ENCODE results near the gene ZNF862.
A peak's percentile ranks its signal among the peaks of the same experiment; 100 is the strongest.

Gene ZNF862

GRCh38 chr7:149796287-149796860 is 41.8 kb upstream of the ZNF862 start:
- H3K4me3 ChIP-seq (ENCODE audit: low read depth, low read length), result no peak overlapping the region
- no peak for DNase-seq (ENCODE audit: low read depth)
- TF ChIP-seq POLR2A (IDR thresholded peaks at IDR 0.05; ENCODE audit: extremely low read depth, insufficient read length) (no peak), MAX (IDR thresholded peaks at IDR 0.05; ENCODE audit: low read depth, low read length) (no peak), MYC (IDR thresholded peaks at IDR 0.05; ENCODE audit: low read depth, low read length) (no peak)
- TF ChIP-seq, protein P1, sequence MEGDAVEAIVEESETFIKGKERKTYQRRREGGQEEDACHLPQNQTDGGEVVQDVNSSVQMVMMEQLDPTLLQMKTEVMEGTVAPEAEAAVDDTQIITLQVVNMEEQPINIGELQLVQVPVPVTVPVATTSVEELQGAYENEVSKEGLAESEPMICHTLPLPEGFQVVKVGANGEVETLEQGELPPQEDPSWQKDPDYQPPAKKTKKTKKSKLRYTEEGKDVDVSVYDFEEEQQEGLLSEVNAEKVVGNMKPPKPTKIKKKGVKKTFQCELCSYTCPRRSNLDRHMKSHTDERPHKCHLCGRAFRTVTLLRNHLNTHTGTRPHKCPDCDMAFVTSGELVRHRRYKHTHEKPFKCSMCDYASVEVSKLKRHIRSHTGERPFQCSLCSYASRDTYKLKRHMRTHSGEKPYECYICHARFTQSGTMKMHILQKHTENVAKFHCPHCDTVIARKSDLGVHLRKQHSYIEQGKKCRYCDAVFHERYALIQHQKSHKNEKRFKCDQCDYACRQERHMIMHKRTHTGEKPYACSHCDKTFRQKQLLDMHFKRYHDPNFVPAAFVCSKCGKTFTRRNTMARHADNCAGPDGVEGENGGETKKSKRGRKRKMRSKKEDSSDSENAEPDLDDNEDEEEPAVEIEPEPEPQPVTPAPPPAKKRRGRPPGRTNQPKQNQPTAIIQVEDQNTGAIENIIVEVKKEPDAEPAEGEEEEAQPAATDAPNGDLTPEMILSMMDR (IDR thresholded peaks at IDR 0.05; ENCODE audit: low read depth, low read length), result no peak

GRCh38 chr7:149797771-149798170 is 40.4 kb upstream of the ZNF862 start:
- TF ChIP-seq, protein P1 (IDR thresholded peaks at IDR 0.05; ENCODE audit: low read depth, low read length), result no peak
- TF ChIP-seq POLR2A (IDR thresholded peaks at IDR 0.05; ENCODE audit: extremely low read depth, insufficient read length) (no peak), MAX (IDR thresholded peaks at IDR 0.05; ENCODE audit: low read depth, low read length) (no peak), MYC (IDR thresholded peaks at IDR 0.05; ENCODE audit: low read depth, low read length) (no peak)
- no peak overlapping the region for H3K4me3 ChIP-seq (ENCODE audit: low read depth, low read length)
- peak; percentile 77 for DNase-seq (ENCODE audit: low read depth)

DNA sequence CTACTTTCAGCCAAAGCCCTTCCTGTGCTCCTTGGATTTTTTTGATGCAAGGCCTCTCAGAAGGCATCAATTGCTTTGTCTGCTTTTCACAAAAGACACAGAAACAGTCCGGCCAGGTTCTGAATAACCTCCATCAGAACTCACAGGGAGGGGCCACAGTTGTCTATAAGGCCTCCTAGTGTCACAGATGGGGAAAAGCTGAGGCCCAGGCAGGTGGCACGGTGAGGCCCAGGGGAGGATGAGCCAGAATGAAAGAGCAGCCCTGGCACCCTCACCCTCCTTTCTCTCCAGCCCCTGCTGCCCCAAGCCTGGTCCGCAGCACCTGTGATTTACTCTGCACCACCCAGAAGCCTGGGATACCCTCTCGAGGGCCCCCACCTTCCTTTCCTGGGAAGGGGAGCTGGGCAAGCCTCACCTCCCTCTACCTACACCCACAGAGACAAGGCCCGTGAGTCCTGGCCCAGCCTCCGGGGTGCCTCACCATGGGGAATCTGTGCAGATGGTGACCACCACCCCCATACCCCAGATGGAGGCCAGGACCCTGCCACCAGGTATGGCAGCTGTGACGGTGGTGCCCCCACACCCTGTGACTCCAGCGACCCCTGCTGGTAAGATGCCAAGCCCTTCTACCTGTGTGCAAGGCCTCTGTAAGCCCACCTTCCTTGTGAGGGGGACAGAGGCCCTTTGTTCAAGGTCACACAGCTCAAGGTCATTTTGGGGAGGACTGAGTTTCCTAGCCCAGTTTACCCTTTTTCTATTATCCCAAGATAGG is 38.6 kb upstream of the ZNF862 start:
- peak; percentile 61 for DNase-seq (ENCODE audit: low read depth)
- TF ChIP-seq MAX (IDR thresholded peaks at IDR 0.05; ENCODE audit: low read depth, low read length) (no peak), POLR2A (IDR thresholded peaks at IDR 0.05; ENCODE audit: extremely low read depth, insufficient read length) (no peak)
- TF ChIP-seq, protein P1 (IDR thresholded peaks at IDR 0.05; ENCODE audit: low read depth, low read length), result peak; percentile 66

GRCh38 chr7:149800169-149800555 is 38.0 kb upstream of the ZNF862 start:
- no peak for TF ChIP-seq MYC (IDR thresholded peaks at IDR 0.05; ENCODE audit: low read depth, low read length)
- no peak for TF ChIP-seq POLR2A (IDR thresholded peaks at IDR 0.05; ENCODE audit: extremely low read depth, insufficient read length)
- TF ChIP-seq, protein P1 (IDR thresholded peaks at IDR 0.05; ENCODE audit: low read depth, low read length), result no peak
- no peak for TF ChIP-seq MAX (IDR thresholded peaks at IDR 0.05; ENCODE audit: low read depth, low read length)
- no peak for DNase-seq (ENCODE audit: low read depth)

More for the DNA sequence above, 38.6 kb upstream of the ZNF862 start:
- H3K4me3 ChIP-seq (ENCODE audit: low read depth, low read length), result no peak overlapping the region

GRCh38 chr7:149801002-149801566 is 37.1 kb upstream of the ZNF862 start:
- DNase-seq (ENCODE audit: low read depth), result no peak
- TF ChIP-seq POLR2A (IDR thresholded peaks at IDR 0.05; ENCODE audit: extremely low read depth, insufficient read length), result no peak
- TF ChIP-seq MAX (IDR thresholded peaks at IDR 0.05; ENCODE audit: low read depth, low read length), result no peak
- no peak overlapping the region for H3K4me3 ChIP-seq (ENCODE audit: low read depth, low read length)

More at GRCh38 chr7:149800169-149800555, 38.0 kb upstream of the ZNF862 start:
- no peak overlapping the region for H3K4me3 ChIP-seq (ENCODE audit: low read depth, low read length)

GRCh38 chr7:149801816-149802215 is 36.4 kb upstream of the ZNF862 start:
- no peak for DNase-seq (ENCODE audit: low read depth)
- no peak overlapping the region for H3K4me3 ChIP-seq (ENCODE audit: low read depth, low read length)
- TF ChIP-seq, protein P1 (IDR thresholded peaks at IDR 0.05; ENCODE audit: low read depth, low read length), result no peak
- TF ChIP-seq POLR2A (IDR thresholded peaks at IDR 0.05; ENCODE audit: extremely low read depth, insufficient read length) (no peak), MAX (IDR thresholded peaks at IDR 0.05; ENCODE audit: low read depth, low read length) (no peak), MYC (IDR thresholded peaks at IDR 0.05; ENCODE audit: low read depth, low read length) (no peak)
